DND-41 (cell line): ENCODE measurements around the gene ANKRD13A.
"Not testable (repeated sequence)": the region's sequence is repeated elsewhere in the genome, so short reads cannot be mapped to it uniquely, and the experiment has no call there.

Experiments used
- ATAC-seq: fragments of 200-7000 bp; cut with Tn5 transposase; 3 replicates; pipeline ENCODE4 v1.9.1; 2021; ENCODE audit warnings: low read depth; ENCODE audit not compliant: insufficient read depth
- DNase-seq: peaks from one replicate; pipeline ENCODE4 v3.0.0-alpha.2; 2020
- H2AFZ ChIP-seq: 2 replicates; pipeline ENCODE4 v1.6.0; 2012; ENCODE audit warnings: low read depth, low read length
- H3K27ac ChIP-seq: 2 replicates; pipeline ENCODE4 v1.5.1; 2012; ENCODE audit warnings: low read length, inconsistent platforms
- H3K27me3 ChIP-seq: fragments of 200-600 bp; sonication (generic); 2 replicates; pipeline ENCODE4 v1.6.0; 2012; ENCODE audit warnings: low read length, mild to moderate bottlenecking, inconsistent platforms; ENCODE audit not compliant: insufficient read depth, poor library complexity
- H3K36me3 ChIP-seq: 2 replicates; pipeline ENCODE4 v1.5.1; 2012; ENCODE audit warnings: low read length, inconsistent platforms; ENCODE audit not compliant: insufficient read depth
- H3K4me1 ChIP-seq: 2 replicates; pipeline ENCODE4 v1.5.1; 2012; ENCODE audit warnings: mild to moderate bottlenecking, low read length; ENCODE audit not compliant: insufficient read depth
- H3K4me2 ChIP-seq: 2 replicates; pipeline ENCODE4 v1.6.0; 2012; ENCODE audit warnings: mild to moderate bottlenecking, moderate library complexity, low read length, inconsistent platforms; ENCODE audit not compliant: insufficient read depth
- H3K4me3 ChIP-seq, 2 experiments: fragments of 200-600 bp in 1 of 2; shearing (Covaris generic) in 1 of 2; 2 replicates each; pipeline ENCODE4 v1.5.1; 2012 to 2016; ENCODE audit warnings: inconsistent platforms in 2 of 2, low read length in 2 of 2, mild to moderate bottlenecking in 2 of 2, low read depth in 1 of 2, moderate library complexity in 1 of 2
- H3K79me2 ChIP-seq: 2 replicates; pipeline ENCODE4 v1.6.0; 2012; ENCODE audit warnings: low read length, inconsistent platforms; ENCODE audit not compliant: insufficient read depth
- H3K9ac ChIP-seq: 2 replicates; pipeline ENCODE4 v1.6.0; 2012; ENCODE audit warnings: low read depth, mild to moderate bottlenecking, inconsistent platforms, low read length, moderate library complexity
- H3K9me3 ChIP-seq: 2 replicates; pipeline ENCODE4 v1.5.1; 2012; ENCODE audit warnings: low read length, moderate library complexity, mild to moderate bottlenecking, inconsistent platforms; ENCODE audit not compliant: insufficient read depth, severe bottlenecking
- H4K20me1 ChIP-seq: 2 replicates; pipeline ENCODE4 v1.6.0; 2012; ENCODE audit warnings: low read length; ENCODE audit not compliant: insufficient read depth
- CTCF ChIP-seq: IDR thresholded peaks from 2 replicates; pipeline ENCODE4 v1.5.1; 2012; ENCODE audit warnings: borderline replicate concordance, low read length, moderate library complexity, mild to moderate bottlenecking; ENCODE audit not compliant: poor library complexity, severe bottlenecking; ENCODE audit errors: extremely low read depth
- EZH2 ChIP-seq: IDR thresholded peaks from 3 replicates; pipeline ENCODE4 v1.6.1; 2012; ENCODE audit warnings: borderline replicate concordance, low read depth, mild to moderate bottlenecking, moderate library complexity, low read length, inconsistent platforms; ENCODE audit not compliant: severe bottlenecking

Gene ANKRD13A

DNA sequence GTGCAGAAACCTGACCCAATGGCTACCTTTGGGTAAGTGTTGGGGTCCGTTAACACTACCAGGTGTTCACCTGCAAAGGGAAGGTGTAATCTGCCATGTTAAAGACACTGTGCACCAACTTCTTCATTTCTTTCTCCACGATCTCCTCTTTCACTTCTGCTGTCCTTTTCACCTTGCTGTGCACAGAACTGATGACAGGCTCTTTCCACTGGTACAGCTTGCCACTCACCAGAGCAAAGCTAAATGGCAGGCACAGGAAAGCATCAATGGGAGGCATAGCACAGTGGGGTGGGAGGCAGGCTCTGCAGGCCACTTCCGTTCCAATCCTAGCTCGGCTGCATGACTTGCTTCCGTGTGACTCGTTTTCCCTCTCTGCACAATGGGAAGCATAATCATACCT, 51.7 kb downstream of the ANKRD13A start:
- Histone ChIP-seq H2AFZ (no peak overlapping the region), H3K27ac (no peak overlapping the region), H3K27me3 (no peaks in the 10 kb centered on the region), H3K4me2 (no peak overlapping the region), H3K9ac (no peak overlapping the region), H3K4me3 (no peak overlapping the region), H3K79me2 (peaks cover 24% of the 10 kb centered on the region), H3K4me1 (peaks cover 32% of the 10 kb centered on the region), H3K36me3 (no peaks in the 10 kb centered on the region), H4K20me1 (no peaks in the 10 kb centered on the region), H3K9me3 (no peaks in the 10 kb centered on the region)
- ATAC-seq (no peak), DNase-seq (no peak)
- TF ChIP-seq EZH2 (no peak), CTCF (no peak)

DNA sequence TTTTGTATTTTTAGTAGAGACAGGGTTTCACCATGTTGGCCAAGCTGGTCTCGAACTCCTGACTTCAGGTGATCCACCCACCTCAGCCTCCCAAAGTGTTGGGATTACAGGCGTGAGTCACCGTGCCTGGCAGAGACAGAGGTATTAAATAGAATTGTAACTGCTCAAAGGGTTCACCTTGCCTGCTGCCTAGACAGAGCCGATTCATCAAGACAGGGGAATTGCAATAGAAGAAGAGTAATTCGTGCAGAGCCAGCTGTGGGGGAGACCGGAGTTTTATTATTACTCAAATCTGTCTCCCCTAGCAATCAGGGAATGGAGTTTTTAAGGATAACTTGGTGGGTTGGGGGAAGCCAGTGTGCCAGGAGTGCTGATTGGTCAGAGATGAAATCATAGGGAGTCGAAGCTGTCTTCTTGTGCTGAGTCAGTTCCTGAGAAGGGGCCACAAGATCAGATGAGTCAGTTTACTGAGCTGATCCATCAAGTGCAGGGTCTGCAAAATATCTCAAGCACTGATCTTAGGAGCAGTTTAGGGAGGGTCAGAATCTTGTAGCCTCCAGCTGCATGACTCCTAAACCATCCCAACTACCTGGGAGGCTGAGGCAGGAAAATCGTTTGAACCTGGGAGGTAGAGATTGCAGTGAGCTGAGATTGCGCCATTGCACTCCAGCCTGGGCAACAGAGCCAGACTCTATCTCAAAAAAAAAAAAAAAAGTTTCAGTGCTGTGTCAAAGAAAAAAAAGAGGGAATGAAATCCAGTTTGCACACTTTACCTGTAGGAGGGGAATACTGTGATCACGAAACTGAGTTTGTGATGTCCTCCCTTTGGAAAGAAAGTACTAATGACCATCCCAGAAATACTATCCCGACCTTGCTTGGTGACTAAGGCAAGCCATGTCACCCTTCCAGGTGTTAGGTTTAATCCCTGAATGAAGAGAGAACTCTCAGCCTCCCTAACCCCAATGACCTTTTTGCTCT, 56.4 kb downstream of the ANKRD13A start:
- H4K20me1 ChIP-seq, H3K4me3 ChIP-seq, ATAC-seq, H3K9me3 ChIP-seq, H3K4me1 ChIP-seq, H3K36me3 ChIP-seq, H3K9ac ChIP-seq, H2AFZ ChIP-seq, DNase-seq, H3K27ac ChIP-seq, H3K79me2 ChIP-seq, H3K4me2 ChIP-seq, H3K27me3 ChIP-seq: not testable (repeated sequence)

DNA sequence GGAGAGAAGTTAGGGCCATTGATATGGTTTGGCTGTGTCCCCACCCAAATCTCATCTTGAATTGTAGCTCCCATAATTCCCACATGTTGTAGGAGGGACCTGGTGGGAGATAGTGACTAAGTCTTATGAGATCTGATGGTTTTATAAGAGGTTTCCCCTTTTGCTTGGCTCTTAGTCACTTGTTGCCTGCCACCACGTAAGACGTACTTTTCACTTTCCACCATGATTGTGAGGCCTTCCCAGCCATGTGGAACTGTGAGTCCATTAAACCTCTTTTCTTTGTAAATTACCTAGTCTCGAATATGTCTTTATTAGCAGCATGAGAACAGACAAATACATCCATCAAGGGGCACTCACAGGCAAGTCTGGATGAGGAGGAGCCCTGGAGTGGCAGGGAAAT, 57.4 kb downstream of the ANKRD13A start:
- H3K36me3 ChIP-seq, DNase-seq, ATAC-seq, H3K4me3 ChIP-seq, H3K9ac ChIP-seq, H3K4me1 ChIP-seq, H3K9me3 ChIP-seq, H3K4me2 ChIP-seq, H2AFZ ChIP-seq, H4K20me1 ChIP-seq, H3K27ac ChIP-seq, H3K79me2 ChIP-seq, H3K27me3 ChIP-seq: not testable (repeated sequence)

GRCh38 chr12:110058875-110059615, 59.8 kb downstream of the ANKRD13A start:
- Histone ChIP-seq H3K27ac (no peak overlapping the region), H3K79me2 (no peaks in the 10 kb centered on the region), H3K4me1 (no peaks in the 10 kb centered on the region), H3K27me3 (no peaks in the 10 kb centered on the region), H3K4me3 (no peak overlapping the region), H4K20me1 (no peaks in the 10 kb centered on the region), H3K9ac (no peak overlapping the region), H2AFZ (no peak overlapping the region), H3K36me3 (no peaks in the 10 kb centered on the region), H3K9me3 (no peaks in the 10 kb centered on the region), H3K4me2 (no peak overlapping the region)
- no peak for DNase-seq
- no peak for ATAC-seq
- no peak for TF ChIP-seq CTCF
- no peak for TF ChIP-seq EZH2
